Liver (tissue), 9 donors: ENCODE data around the gene TCOF1. TPM values are rescaled to one million over a fixed set of nuclear protein-coding genes. Genes with fewer than 3 reads are reported as not detected.

Source experiments
- DNase-seq: peaks from one replicate; pipeline ENCODE4 v3.0.0-alpha.2; 2017; ENCODE audit warnings: low spot score
- H3K27ac ChIP-seq, 2 donors: one replicate each; pipeline ENCODE4 v1.7.0; 2013; ENCODE audit warnings: inconsistent platforms in 2 of 2, low read length in 2 of 2, control low read depth in 1 of 2, low read depth in 1 of 2, mild to moderate bottlenecking in 1 of 2
- H3K27me3 ChIP-seq, 4 donors: one replicate each; pipeline versions ENCODE4 v1.6.1 to v1.7.0; 2013; ENCODE audit warnings: low read length in 3 of 4, inconsistent platforms in 1 of 4, mild to moderate bottlenecking in 1 of 4, moderate library complexity in 1 of 4; ENCODE audit not compliant: control insufficient read depth in 4 of 4, insufficient read depth in 4 of 4
- H3K36me3 ChIP-seq, 4 donors: one replicate each; pipeline versions ENCODE4 v1.6.1 to v1.7.0; 2013; ENCODE audit warnings: low read length in 3 of 4, mild to moderate bottlenecking in 3 of 4, low read depth in 1 of 4, moderate library complexity in 1 of 4; ENCODE audit not compliant: control insufficient read depth in 4 of 4, insufficient read depth in 3 of 4
- H3K4me1 ChIP-seq, 4 donors: one replicate each; pipeline versions ENCODE4 v1.6.1 to v1.7.0; 2013; ENCODE audit warnings: low read length in 3 of 4, mild to moderate bottlenecking in 3 of 4, moderate library complexity in 1 of 4; ENCODE audit not compliant: control insufficient read depth in 4 of 4, insufficient read depth in 4 of 4
- H3K4me3 ChIP-seq, 3 donors: one replicate each; pipeline versions ENCODE4 v1.6.1 to v1.7.0; 2013; ENCODE audit warnings: low read length in 3 of 3, control low read depth in 1 of 3, low read depth in 1 of 3, mild to moderate bottlenecking in 1 of 3
- H3K9ac ChIP-seq, 2 donors: one replicate each; pipeline ENCODE4 v1.7.0; 2013; ENCODE audit warnings: low read length in 2 of 2, mild to moderate bottlenecking in 2 of 2, moderate library complexity in 2 of 2, control low read depth in 1 of 2, low read depth in 1 of 2
- H3K9me3 ChIP-seq, 4 donors: one replicate each; pipeline versions ENCODE4 v1.6.1 to v1.7.0; 2013; ENCODE audit warnings: low read length in 3 of 4; ENCODE audit not compliant: control insufficient read depth in 4 of 4
- ATF3 ChIP-seq: IDR thresholded peaks from 2 replicates; pipeline ENCODE4 v1.6.1; 2016; ENCODE audit warnings: antibody characterized with exemption
- CTCF ChIP-seq: fragments of 150-350 bp; IDR thresholded peaks from 2 replicates; pipeline ENCODE4 v1.5.1; 2017; ENCODE audit warnings: improper control_type of control experiment, low read depth, low read length; ENCODE audit not compliant: missing input control
- EGR1 ChIP-seq, 2 donors: IDR thresholded peaks; 2 replicates each; pipeline ENCODE4 v1.6.1; 2016 to 2018; ENCODE audit warnings: antibody characterized with exemption in 2 of 2, low read depth in 2 of 2
- FOXA1 ChIP-seq: IDR thresholded peaks from 2 replicates; pipeline ENCODE4 v1.6.1; 2016; ENCODE audit warnings: antibody characterized with exemption
- FOXA2 ChIP-seq: IDR thresholded peaks from 2 replicates; pipeline ENCODE4 v1.6.1; 2016; ENCODE audit warnings: antibody characterized with exemption
- GABPA ChIP-seq, 2 donors: IDR thresholded peaks in 1 of 2; conservative IDR thresholded peaks in 1 of 2; 2 replicates each; pipeline ENCODE4 v1.6.1; 2016; ENCODE audit warnings: antibody characterized with exemption in 2 of 2, mild to moderate bottlenecking in 1 of 2, moderate library complexity in 1 of 2
- HNF4A ChIP-seq, 2 donors: conservative IDR thresholded peaks; 2 replicates each; pipeline ENCODE4 v1.6.1; 2016; ENCODE audit warnings: antibody characterized with exemption in 2 of 2, mild to moderate bottlenecking in 2 of 2
- HNF4G ChIP-seq: IDR thresholded peaks from 2 replicates; pipeline ENCODE4 v1.6.1; 2016; ENCODE audit warnings: antibody characterized with exemption
- JUND ChIP-seq, 2 donors: IDR thresholded peaks; 2 replicates each; pipeline ENCODE4 v1.6.1; 2016; ENCODE audit warnings: antibody characterized with exemption in 2 of 2
- MAX ChIP-seq: IDR thresholded peaks from 2 replicates; pipeline ENCODE4 v1.6.1; 2016; ENCODE audit warnings: antibody characterized with exemption
- RAD21 ChIP-seq, 2 donors: IDR thresholded peaks; 2 replicates each; pipeline ENCODE4 v1.6.1; 2016; ENCODE audit warnings: antibody characterized with exemption in 2 of 2, mild to moderate bottlenecking in 2 of 2
- REST ChIP-seq: IDR thresholded peaks from 2 replicates; pipeline ENCODE4 v1.6.1; 2016; ENCODE audit warnings: antibody characterized with exemption, mild to moderate bottlenecking
- RXRA ChIP-seq, 2 donors: IDR thresholded peaks; 2 replicates each; pipeline ENCODE4 v1.6.1; 2017 to 2018; ENCODE audit warnings: antibody characterized with exemption in 2 of 2, mild to moderate bottlenecking in 1 of 2
- SP1 ChIP-seq: IDR thresholded peaks from 2 replicates; pipeline ENCODE4 v1.6.1; 2018; ENCODE audit warnings: antibody characterized with exemption, mild to moderate bottlenecking
- TAF1 ChIP-seq: conservative IDR thresholded peaks from 2 replicates; pipeline ENCODE4 v1.6.1; 2016; ENCODE audit warnings: antibody characterized with exemption, mild to moderate bottlenecking
- YY1 ChIP-seq: IDR thresholded peaks from 2 replicates; pipeline ENCODE4 v1.6.1; 2016; ENCODE audit warnings: antibody characterized with exemption, mild to moderate bottlenecking
- WGBS: extraction: QIAGEN DNeasy Blood & Tissue Kit; methylation state at CpG from one replicate; pipeline ENCODE4 v1.1.7; 2013; 5-methylcytosine and 5-hydroxymethylcytosine counted together
- polyA plus RNA-seq, 2 donors: library from polyadenylated mRNA; stranded (reverse) in 1 of 2; unstranded in 1 of 2; fragments of 200-250 nt in 1 of 2; fragments of >200 nt in 1 of 2; fragmentation: Nextera tagmentation in 1 of 2; extraction: Ambion mirVana in 1 of 2; gene quantifications; one replicate each; pipeline versions ENCODE4 v1.2.1 to v1.2.3, GENCODE V29; 2013 to 2015
- total RNA-seq, 2 donors: library from RNA; depleted of rRNA; stranded (reverse); fragments of >200 nt; gene quantifications; one replicate each; pipeline ENCODE4 v1.2.3, GENCODE V29; 2014
- donor health status: healthy.
- donor health status: healthy.
- donor health status: healthy.
- donor health status: healthy.
- donor health status: healthy.

The TCOF1 gene
- total and polyA plus RNA-seq, 4 donors = 3.2 to 8.5 (median 6.4) TPM

GRCh38 chr5:150386024-150386855, 28.7 kb downstream of the TCOF1 start (continued):
- TF ChIP-seq REST = no peak
- no peak for TF ChIP-seq GABPA (IDR thresholded peaks at IDR 0.05 in 1 of 2, conservative IDR thresholded peaks at IDR 0.05 in 1 of 2)
- TF ChIP-seq YY1 = no peak

GRCh38 chr5:150389531-150390266, 32.2 kb downstream of the TCOF1 start:
- Histone ChIP-seq H3K9me3 (no peaks in the 10 kb centered on the region), H3K4me1 (no peaks in the 10 kb centered on the region), H3K4me3 (no peak overlapping the region), H3K36me3 (peaks cover 11 to 82% (median 31%) of the 10 kb centered on the region in 4 donors), H3K27ac (no peak overlapping the region), H3K9ac (no peak overlapping the region), H3K27me3 (no peaks in the 10 kb centered on the region)
- WGBS = 89% methylated on average over 13 of the region's 13 CpGs
- DNase-seq = no peak
- TF ChIP-seq FOXA2 (no peak), FOXA1 (no peak)

- H3K36me3 ChIP-seq = peaks cover 15 to 79% (median 37%) of the 10 kb centered on the region in 4 donors
- DNase-seq = no peak
- no peak overlapping the region for H3K27ac ChIP-seq
- no peak overlapping the region for H3K9ac ChIP-seq
- no peaks in the 10 kb centered on the region for H3K4me1 ChIP-seq
- H3K9me3 ChIP-seq = no peaks in the 10 kb centered on the region
- WGBS = 96% methylated on average over 13 of the region's 13 CpGs
- no peak overlapping the region for H3K4me3 ChIP-seq
- H3K27me3 ChIP-seq = no peaks in the 10 kb centered on the region
- TF ChIP-seq MAX = no peak
- TF ChIP-seq YY1 = no peak
- no peak for TF ChIP-seq ATF3
- TF ChIP-seq HNF4G = no peak
- TF ChIP-seq HNF4A (conservative IDR thresholded peaks at IDR 0.05) = no peak
- TF ChIP-seq FOXA1 = no peak
- no peak for TF ChIP-seq TAF1
- TF ChIP-seq SP1 = no peak
- TF ChIP-seq GABPA (IDR thresholded peaks at IDR 0.05 in 1 of 2, conservative IDR thresholded peaks at IDR 0.05 in 1 of 2) = no peak
- no peak for TF ChIP-seq REST
- no peak for TF ChIP-seq RXRA (IDR thresholded peaks at IDR 0.05)
- TF ChIP-seq CTCF = no peak
- TF ChIP-seq JUND (IDR thresholded peaks at IDR 0.05) = no peak
- no peak for TF ChIP-seq RAD21 (IDR thresholded peaks at IDR 0.05)
- no peak for TF ChIP-seq EGR1 (IDR thresholded peaks at IDR 0.05; ENCODE audit: low read depth in 2 of 2)
Observed at GRCh38 chr5:150391064-150391834, 33.8 kb downstream of the TCOF1 start.
